ENCODE results near the gene ATXN7. TPM values are rescaled to one million over a fixed set of nuclear protein-coding genes. Genes with fewer than 3 reads are reported as not detected.

The ATXN7 gene
- total and polyA plus RNA-seq, 2 of the 4 experiments (the other 2 are of a cell fraction): 8.6 to 13.6 TPM

DNA sequence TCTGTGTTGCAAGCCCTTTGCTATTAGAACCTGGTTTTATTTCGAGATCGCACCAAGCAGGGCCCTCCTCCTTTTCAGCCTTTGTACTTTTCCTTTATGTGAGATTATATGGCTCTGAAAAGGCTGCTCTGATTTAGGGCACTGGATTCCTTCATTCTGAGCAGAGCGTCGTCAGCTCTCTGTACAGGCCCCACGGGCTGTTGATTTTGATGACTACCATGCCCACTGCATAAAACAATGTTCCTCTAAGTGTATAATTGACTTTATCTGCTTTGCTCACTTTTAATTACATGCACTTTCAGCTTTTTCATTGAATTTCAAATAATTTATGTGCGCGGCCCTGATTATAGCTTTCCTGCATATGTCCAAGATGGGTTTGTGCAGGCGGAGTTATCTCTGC lies 164.0 kb downstream of the ATXN7 start:
- H3K79me1 ChIP-seq (ENCODE audit: low read depth in 1 of 2, low read length in 2 of 2): peaks cover 1 to 5% of the 10 kb centered on the region in 2 experiments; a peak in 3 of 4 replicates
- no peak overlapping the region for H3K4me2 ChIP-seq (ENCODE audit: low read depth, low read length)
- no peak overlapping the region for H2BK20ac ChIP-seq (ENCODE audit: low read depth, low read length)
- dilution Hi-C loops (cut with HindIII; ENCODE audit: low sequenced_read_pairs, unreplicated experiment): loop anchor here (25.0 kb wide), 1 partner anchor 435 kb away; no protein-coding TSS in a partner anchor
- peaks cover 3% of the 10 kb centered on the region; the same call in 1 of the 2 replicates for H4K20me1 ChIP-seq (ENCODE audit: insufficient read depth, low read length)
- no peaks in the 10 kb centered on the region for H3K36me3 ChIP-seq (ENCODE audit: control insufficient read depth, insufficient read depth, low read length)
- H4K91ac ChIP-seq (ENCODE audit: insufficient read depth, low read depth, low read length): no peak overlapping the region
- no peaks in the 10 kb centered on the region for H3K9me3 ChIP-seq (ENCODE audit: control insufficient read depth, insufficient read depth, low read length)
- no peak for ATAC-seq (ENCODE audit: low read depth)
- no peak overlapping the region for H2BK5ac ChIP-seq (ENCODE audit: low read depth, low read length, poor library complexity, severe bottlenecking)
- H3K9me1 ChIP-seq (ENCODE audit: insufficient read depth, low read length): no peaks in the 10 kb centered on the region
- intact Hi-C loops (cut with micrococcal nuclease): loop anchor here (5.0 kb wide), 1 partner anchor 315 kb away; no protein-coding TSS in a partner anchor
- H3K4me1 ChIP-seq (ENCODE audit: control insufficient read depth, insufficient read depth, low read length): peaks cover 3% of the 10 kb centered on the region; the same call in 1 of the 2 replicates
- no peak overlapping the region for H3K4ac ChIP-seq (ENCODE audit: low read depth, low read length)
- H2AK5ac ChIP-seq (ENCODE audit: low read depth, low read length): no peak overlapping the region
- H2AFZ ChIP-seq (replicated peaks; ENCODE audit: low read length, poor library complexity): no peak overlapping the region
- H4K5ac ChIP-seq (ENCODE audit: low read depth, low read length): no peak overlapping the region
- H3K56ac ChIP-seq (ENCODE audit: extremely low read depth, insufficient read depth, low read length): no peak overlapping the region
- no TSS peak for BruUV-seq (replicated peaks)
- CTCF ChIA-PET: no interaction called here
- no peak for DNase-seq
- POLR2A ChIA-PET (ENCODE audit: unreplicated experiment): no interaction called here
- no peak overlapping the region for H3K18ac ChIP-seq (ENCODE audit: low read depth, low read length)
- H2BK120ac ChIP-seq (ENCODE audit: low read depth, low read length): no peak overlapping the region
- in situ Hi-C loops (cut with MboI; ENCODE audit: low sequenced_read_pairs): loop anchor here (5.0 to 25.0 kb wide), 3 partner anchors 185 to 455 kb away; no protein-coding TSS in a partner anchor
- peaks cover 4% of the 10 kb centered on the region for H3K27me3 ChIP-seq (ENCODE audit: control insufficient read depth, insufficient read depth, low read length)
- no peak overlapping the region for H2BK15ac ChIP-seq (ENCODE audit: low read depth, low read length)
- TF ChIP-seq, protein P1, sequence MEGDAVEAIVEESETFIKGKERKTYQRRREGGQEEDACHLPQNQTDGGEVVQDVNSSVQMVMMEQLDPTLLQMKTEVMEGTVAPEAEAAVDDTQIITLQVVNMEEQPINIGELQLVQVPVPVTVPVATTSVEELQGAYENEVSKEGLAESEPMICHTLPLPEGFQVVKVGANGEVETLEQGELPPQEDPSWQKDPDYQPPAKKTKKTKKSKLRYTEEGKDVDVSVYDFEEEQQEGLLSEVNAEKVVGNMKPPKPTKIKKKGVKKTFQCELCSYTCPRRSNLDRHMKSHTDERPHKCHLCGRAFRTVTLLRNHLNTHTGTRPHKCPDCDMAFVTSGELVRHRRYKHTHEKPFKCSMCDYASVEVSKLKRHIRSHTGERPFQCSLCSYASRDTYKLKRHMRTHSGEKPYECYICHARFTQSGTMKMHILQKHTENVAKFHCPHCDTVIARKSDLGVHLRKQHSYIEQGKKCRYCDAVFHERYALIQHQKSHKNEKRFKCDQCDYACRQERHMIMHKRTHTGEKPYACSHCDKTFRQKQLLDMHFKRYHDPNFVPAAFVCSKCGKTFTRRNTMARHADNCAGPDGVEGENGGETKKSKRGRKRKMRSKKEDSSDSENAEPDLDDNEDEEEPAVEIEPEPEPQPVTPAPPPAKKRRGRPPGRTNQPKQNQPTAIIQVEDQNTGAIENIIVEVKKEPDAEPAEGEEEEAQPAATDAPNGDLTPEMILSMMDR (conservative IDR thresholded peaks at IDR 0.05; ENCODE audit: low read depth, low read length): no peak
- TF ChIP-seq NFE2L2 (IDR thresholded peaks at IDR 0.05; ENCODE audit: low read depth, low read length) (no peak), CEBPB (IDR thresholded peaks at IDR 0.05; ENCODE audit: low read depth, low read length) (no peak), RAD21 (IDR thresholded peaks at IDR 0.05; ENCODE audit: low read length) (no peak), BHLHE40 (IDR thresholded peaks at IDR 0.05; ENCODE audit: low read depth, low read length) (no peak), CHD1 (IDR thresholded peaks at IDR 0.05; ENCODE audit: low read depth, low read length) (no peak), FOS (IDR thresholded peaks at IDR 0.05; ENCODE audit: low read depth, low read length) (no peak), MXI1 (IDR thresholded peaks at IDR 0.05; ENCODE audit: borderline replicate concordance, low read depth, low read length) (no peak), RFX5 (IDR thresholded peaks at IDR 0.05; ENCODE audit: low read depth, low read length) (no peak), MAFK (IDR thresholded peaks at IDR 0.05; ENCODE audit: low read depth, low read length) (no peak), MAZ (IDR thresholded peaks at IDR 0.05; ENCODE audit: borderline replicate concordance, low read depth, low read length) (no peak), SMC3 (IDR thresholded peaks at IDR 0.05; ENCODE audit: low read depth, low read length) (no peak), POLR2A (IDR thresholded peaks at IDR 0.05; ENCODE audit: low read depth, low read length) (no peak), RCOR1 (IDR thresholded peaks at IDR 0.05; ENCODE audit: insufficient replicate concordance, low read length) (no peak)
- TF ChIP-seq, protein P2, sequence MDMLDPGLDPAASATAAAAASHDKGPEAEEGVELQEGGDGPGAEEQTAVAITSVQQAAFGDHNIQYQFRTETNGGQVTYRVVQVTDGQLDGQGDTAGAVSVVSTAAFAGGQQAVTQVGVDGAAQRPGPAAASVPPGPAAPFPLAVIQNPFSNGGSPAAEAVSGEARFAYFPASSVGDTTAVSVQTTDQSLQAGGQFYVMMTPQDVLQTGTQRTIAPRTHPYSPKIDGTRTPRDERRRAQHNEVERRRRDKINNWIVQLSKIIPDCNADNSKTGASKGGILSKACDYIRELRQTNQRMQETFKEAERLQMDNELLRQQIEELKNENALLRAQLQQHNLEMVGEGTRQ (IDR thresholded peaks at IDR 0.05; ENCODE audit: low read depth, low read length): no peak
- TF ChIP-seq, protein P3, sequence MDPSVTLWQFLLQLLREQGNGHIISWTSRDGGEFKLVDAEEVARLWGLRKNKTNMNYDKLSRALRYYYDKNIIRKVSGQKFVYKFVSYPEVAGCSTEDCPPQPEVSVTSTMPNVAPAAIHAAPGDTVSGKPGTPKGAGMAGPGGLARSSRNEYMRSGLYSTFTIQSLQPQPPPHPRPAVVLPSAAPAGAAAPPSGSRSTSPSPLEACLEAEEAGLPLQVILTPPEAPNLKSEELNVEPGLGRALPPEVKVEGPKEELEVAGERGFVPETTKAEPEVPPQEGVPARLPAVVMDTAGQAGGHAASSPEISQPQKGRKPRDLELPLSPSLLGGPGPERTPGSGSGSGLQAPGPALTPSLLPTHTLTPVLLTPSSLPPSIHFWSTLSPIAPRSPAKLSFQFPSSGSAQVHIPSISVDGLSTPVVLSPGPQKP (IDR thresholded peaks at IDR 0.05; ENCODE audit: borderline replicate concordance, low read depth, low read length): no peak
- H2AK9ac ChIP-seq (replicated peaks; ENCODE audit: low read depth, low read length, poor library complexity): no peak overlapping the region
- H3K9ac ChIP-seq (ENCODE audit: low read depth, low read length): no peak overlapping the region
- no peak overlapping the region for H3K14ac ChIP-seq (replicated peaks; ENCODE audit: low read depth, low read length)
- no peak overlapping the region for H3K4me3 ChIP-seq (ENCODE audit: insufficient read depth, low read depth, low read length)
- 92% methylated on average over 2 of the region's 8 CpGs; no CpG with 5 or more reads in 1 of the 2 experiments for WGBS, 2 experiments (ENCODE audit: extremely low coverage in 2 of 2, insufficient read length in 1 of 2)
- no peak overlapping the region for H3K27ac ChIP-seq (ENCODE audit: insufficient read depth, low read length)
- H3K23ac ChIP-seq (ENCODE audit: low read depth, low read length): no peak overlapping the region
- H4K8ac ChIP-seq (ENCODE audit: low read depth in 2 of 2, low read length in 2 of 2): no peak overlapping the region
